ENCODE measurements around the gene RAB11FIP3. TPM values are rescaled to one million over a fixed set of nuclear protein-coding genes. Genes with fewer than 3 reads are reported as not detected.
"Not testable (repeated sequence)": the region's sequence is repeated elsewhere in the genome, so short reads cannot be mapped to it uniquely, and the experiment has no call there.

Gene RAB11FIP3
- total RNA-seq, result 34.9 and 46.8 TPM in 2 replicates

DNA sequence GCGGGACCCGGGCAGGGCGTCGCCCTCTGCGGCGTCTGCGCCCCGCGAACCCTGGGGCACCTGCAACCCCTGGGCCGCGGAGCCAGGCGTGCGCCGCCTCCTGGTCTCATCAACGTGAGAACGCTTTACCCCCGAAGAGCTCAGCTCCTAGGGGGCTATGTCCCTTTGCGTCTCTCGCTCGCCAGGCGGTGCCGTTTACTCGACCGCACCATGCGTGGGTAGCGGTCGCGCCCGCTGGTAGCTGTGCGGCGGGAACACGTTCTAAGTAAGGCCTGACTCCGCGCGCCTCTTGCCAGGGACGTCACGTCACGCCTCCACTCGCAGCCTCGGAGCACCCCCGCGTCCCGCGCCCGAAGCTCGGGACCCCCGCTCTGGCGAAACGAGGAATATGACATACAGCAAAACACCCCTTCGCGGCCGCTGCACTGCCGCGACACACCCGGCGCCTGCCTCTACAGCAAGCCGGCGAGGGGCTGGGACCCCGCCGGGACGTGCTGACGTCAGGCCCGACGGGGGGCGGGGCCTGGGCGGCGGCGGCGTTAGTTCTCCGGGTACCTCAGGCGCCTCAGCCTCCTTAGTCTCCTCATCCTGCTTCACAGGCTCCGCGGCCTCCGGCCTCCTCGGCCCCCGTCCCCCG lies at the start of gene RAB11FIP3:
TSS of gene RAB11FIP3 (plus strand) at position 568 of the 637 bp plus-strand sequence. CDS start 358 bp downstream, outside the sequence.
- peak; percentile 91 for DNase-seq

- DNase-seq, result no peak
These were observed 49.3 kb upstream of the RAB11FIP3 start for GRCh38 chr16:375927-376816.

DNA sequence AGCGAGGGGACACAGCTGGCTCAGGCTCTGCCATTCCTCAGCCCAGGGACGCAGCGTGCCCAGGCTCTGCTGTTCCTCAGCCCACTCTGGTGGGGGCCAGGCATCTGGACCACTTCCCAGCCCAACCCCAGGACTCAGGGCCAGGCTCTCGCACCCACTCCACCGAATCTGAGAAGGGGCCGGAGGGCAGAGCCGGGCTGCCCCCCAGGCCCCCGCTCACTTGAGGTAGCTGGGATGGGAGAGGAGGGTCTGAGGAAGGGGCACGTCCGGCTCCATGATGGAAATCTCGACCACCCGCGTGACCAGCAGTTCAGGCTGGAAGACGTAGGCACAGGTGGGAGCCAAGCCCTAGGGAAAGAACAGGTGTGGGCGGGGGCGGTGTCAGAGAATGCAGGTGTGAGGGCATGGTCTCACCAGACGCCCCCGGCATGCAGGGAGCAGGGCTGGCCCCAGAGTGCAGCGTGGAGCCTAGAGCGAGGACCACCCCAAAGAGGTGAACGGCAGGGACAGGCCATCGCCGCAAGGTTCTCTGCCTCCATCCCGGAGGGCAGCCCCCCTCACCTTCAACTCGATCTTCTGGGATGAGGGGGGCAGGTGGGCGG lies 48.5 kb upstream of the RAB11FIP3 start:
- no peak for DNase-seq

- no peak for DNase-seq
These were observed 48.0 kb upstream of the RAB11FIP3 start for GRCh38 chr16:377419-377951.

GRCh38 chr16:378113-378820 lies 47.2 kb upstream of the RAB11FIP3 start:
- not testable (repeated sequence) for DNase-seq

DNA sequence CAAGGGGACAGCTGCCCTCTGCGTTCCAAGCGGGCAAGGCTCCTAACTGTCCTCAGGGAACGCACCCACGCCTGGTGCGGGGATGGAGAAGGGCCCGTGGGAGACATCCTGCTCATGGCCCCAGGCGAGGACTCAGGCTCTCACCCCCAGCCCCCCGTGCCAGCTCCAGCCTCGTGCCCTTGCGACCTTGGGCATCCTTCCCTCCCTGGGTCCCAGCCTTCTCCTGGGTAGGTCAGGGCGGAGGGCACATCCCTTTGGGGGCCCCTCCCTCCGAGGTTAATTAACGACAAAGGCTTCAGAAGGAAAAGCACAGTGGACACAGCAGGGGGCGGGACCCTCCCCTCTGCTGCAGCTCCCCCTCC lies 46.6 kb upstream of the RAB11FIP3 start:
- DNase-seq, result no peak

- DNase-seq, result no peak
These were observed 46.1 kb upstream of the RAB11FIP3 start for GRCh38 chr16:379183-379960.

DNA sequence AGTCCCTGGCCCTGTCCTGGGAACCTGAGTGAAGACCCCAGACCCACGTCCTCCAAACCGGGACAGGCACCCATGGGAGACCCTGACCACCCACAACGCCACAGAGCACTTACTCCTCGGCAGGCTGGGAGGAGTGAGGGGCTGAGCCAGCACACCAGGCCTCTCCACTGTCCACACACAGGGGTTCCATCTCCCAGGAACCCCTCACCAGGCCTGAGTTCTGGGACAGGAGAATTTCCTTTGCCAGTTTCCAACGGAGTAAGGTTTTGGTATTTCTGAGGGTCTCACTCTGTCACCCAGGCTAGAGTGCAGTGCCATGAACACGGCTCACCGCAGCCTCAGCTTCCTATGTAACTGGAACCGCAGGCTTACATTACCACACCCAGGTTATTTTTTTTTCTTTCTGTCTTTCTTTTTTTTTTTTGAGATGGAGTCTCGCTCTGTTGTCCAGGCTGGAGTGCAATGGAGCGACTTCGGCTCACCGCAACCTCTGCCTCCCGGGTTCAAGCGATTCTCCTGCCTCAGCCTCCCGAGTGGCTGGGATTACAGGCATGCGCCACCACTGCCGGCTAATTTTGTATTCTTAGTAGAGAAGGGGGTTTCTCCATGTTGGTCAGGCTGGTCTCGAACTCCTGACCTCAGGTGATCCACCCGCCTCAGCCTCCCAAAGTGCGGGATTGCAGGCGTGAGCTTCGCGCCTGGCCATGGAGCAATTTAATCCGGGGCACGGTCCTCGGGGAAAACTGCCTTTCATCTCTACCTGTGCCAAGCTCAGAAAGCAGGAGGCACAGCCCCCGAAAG lies 45.3 kb upstream of the RAB11FIP3 start:
- DNase-seq, result no peak

DNA sequence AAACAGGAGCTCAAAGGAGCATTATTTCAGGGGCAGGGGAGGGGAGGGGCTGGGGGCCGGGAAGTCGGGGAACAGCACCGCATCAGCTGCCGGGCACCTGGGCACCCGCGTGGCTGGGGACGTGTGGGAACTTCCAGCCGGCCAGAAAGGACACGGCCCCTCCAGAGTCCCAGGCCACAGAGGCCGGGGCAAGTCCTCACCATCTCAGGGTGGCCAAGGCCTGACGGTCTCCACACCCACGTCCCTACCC lies 44.8 kb upstream of the RAB11FIP3 start:
- no peak for DNase-seq

DNA sequence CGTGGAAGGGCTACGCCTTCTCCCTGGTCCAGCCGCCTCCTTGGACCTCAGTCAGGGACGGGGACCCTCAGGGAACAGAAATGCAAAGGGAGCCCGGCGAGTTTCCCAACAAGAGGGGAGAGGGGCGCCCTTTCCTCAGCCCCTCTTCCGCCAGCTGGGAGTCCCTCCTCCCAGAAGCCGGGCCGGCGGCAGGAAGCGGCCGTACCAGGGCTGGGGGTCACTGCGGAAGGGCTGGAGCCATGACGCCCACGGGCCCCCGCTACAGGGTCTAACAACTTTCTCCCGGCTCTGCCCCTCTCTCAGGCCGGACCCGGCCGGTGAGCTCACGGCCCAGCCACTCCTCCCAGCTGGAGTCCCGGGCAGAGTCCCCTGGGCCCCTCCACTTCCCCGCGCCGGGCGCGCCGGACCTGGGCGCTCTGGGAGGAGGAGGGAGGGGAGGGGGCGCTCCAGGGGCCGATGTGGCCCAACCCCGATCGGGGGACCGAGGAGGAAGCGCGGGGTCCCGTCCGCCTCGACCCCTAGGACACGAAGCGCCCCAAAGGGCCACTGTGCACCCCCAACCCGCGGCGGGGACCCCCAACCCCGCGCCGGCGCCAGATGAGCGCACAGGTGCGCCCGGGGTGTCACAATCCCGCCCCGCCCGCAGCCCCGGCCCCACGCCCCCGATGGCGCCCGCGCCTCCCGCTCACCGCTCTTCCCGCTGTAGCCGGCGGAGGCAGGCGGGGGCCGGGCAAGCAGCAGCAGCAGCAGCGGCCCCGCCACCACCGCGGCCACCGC lies 44.2 kb upstream of the RAB11FIP3 start:
- peak; percentile 33 for DNase-seq

- peak; percentile 66 for DNase-seq
These were observed 43.4 kb upstream of the RAB11FIP3 start, which contains the start of gene PGAP6 for GRCh38 chr16:381789-382717. TSS of gene PGAP6 (minus strand) at chr16:381978. CDS start at chr16:381821, 157 bp downstream.

DNA sequence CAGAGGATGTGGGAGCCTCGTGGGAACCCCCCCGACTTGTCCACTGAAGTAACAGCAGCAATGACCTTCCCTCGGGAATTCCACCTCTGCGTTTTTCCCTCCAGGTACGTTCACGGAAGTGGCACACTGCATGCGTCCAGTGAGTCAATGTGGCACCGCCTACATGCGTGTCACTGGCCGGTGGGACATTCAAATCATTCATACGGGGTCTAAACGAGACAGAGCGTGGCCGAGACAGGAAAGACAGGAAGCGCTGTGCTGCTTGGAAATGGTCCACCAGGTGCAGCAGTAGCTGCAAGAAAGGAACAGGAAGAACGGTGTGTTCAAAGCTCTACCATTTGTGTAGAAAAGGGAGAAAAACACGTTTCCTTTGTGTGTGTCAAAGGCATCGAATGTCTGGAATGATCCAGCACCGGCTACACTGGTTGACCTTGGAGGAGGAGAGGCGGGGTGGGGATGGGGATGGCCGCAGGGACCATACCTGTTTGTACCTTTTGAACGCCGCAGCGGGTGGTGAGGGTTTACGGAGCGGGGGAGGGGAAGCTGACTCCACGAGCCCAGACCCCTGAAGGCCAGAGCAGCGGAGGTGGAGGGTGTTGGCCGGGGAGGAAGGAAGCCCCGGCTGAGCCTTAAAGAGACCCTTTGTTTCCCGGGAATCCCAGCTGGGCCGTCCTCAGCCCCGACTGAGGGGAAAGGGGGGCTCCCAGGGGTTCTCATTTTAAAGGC lies 42.0 kb upstream of the RAB11FIP3 start:
- peak; percentile 57 for DNase-seq

GRCh38 chr16:386641-387156 lies 38.8 kb upstream of the RAB11FIP3 start:
- no peak for DNase-seq

DNA sequence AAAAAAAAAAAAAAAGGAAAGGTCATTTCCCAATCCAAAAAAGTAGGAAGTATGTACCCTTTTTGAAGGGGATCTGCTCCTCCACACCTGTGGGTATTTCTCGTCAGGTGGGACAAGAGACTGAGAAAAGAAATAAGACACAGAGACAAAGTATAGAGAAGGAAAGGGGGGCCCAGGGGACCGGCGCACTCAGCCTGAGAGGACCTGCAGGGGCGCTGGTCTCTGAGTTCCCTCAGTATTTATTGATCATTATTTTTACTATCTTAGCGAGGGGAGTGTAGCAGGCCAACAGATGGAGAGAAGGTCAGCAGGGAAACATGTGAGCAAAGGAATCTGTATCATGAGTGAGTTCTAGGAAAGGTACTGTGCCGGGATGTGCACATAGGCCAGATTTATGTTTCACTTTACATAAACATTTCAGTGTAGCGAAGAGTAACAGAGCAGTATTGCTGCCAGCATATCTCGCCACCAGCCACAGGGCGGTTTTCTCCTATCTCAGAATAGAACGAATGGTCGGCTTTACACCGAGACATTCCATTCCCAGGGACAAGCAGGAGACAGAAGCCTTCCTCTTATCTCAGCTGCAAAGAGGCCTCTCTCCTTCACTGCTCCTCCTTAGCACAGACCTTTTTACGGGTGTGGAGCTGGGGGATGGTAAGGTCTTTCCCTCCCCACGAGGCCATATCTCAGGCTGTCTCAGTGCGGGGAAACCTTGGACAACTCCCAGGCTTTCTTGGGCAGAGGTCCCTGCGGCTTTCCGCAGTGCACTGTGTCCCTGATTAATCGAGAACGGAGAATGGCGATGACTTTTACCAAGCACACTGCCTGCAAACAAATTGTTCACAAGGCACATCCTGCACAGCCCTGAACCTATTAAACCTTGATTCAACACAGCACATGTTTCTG lies 37.4 kb upstream of the RAB11FIP3 start:
- not testable (repeated sequence) for DNase-seq

GRCh38 chr16:389352-389751 lies 36.1 kb upstream of the RAB11FIP3 start:
- no peak for DNase-seq

- peak; percentile 81 for DNase-seq
These were observed 33.5 kb upstream of the RAB11FIP3 start for GRCh38 chr16:391885-392335.

GRCh38 chr16:392450-393030 lies 32.9 kb upstream of the RAB11FIP3 start:
- no peak for DNase-seq

Measured in dermis blood vessel endothelial cell (primary cell).